ENCODE measurements around the gene SMC3. TPM values are rescaled to one million over a fixed set of nuclear protein-coding genes. Genes with fewer than 3 reads are reported as not detected.
A peak's percentile ranks its signal among the peaks of the same experiment; 100 is the strongest.
"Not testable (repeated sequence)": the region's sequence is repeated elsewhere in the genome, so short reads cannot be mapped to it uniquely, and the experiment has no call there.

SMC3 gene
- total RNA-seq, 1 donor from 2014 or later: 53.6 TPM

GRCh38 chr10:110529596-110530011 lies 37.9 kb upstream of the SMC3 start:
- peaks cover 2% of the 10 kb centered on the region for H3K4me1 Mint-ChIP-seq (ENCODE audit: low read depth, unreplicated experiment)
- no peak for DNase-seq
- H3K36me3 Mint-ChIP-seq (ENCODE audit: unreplicated experiment): no peaks in the 10 kb centered on the region
- peak overlapping the region; percentile 25 for H3K4me3 Mint-ChIP-seq (ENCODE audit: unreplicated experiment)
- no peaks in the 10 kb centered on the region for H3K9me3 Mint-ChIP-seq (ENCODE audit: unreplicated experiment)
- no peak for TF ChIP-seq CTCF (IDR thresholded peaks at IDR 0.05; ENCODE audit: partially characterized antibody, unreplicated experiment)
- no peak overlapping the region for H3K27ac Mint-ChIP-seq (ENCODE audit: unreplicated experiment)
- peaks cover 2% of the 10 kb centered on the region for H3K27me3 Mint-ChIP-seq (ENCODE audit: unreplicated experiment)

- Mint-ChIP-seq H3K4me3 (ENCODE audit: unreplicated experiment) (no peak overlapping the region), H3K4me1 (ENCODE audit: low read depth, unreplicated experiment) (peaks cover 2% of the 10 kb centered on the region), H3K9me3 (ENCODE audit: unreplicated experiment) (no peaks in the 10 kb centered on the region), H3K27me3 (ENCODE audit: unreplicated experiment) (peaks cover 2% of the 10 kb centered on the region), H3K27ac (ENCODE audit: unreplicated experiment) (no peak overlapping the region), H3K36me3 (ENCODE audit: unreplicated experiment) (no peaks in the 10 kb centered on the region)
- DNase-seq: peak; percentile 55
- TF ChIP-seq CTCF (IDR thresholded peaks at IDR 0.05; ENCODE audit: partially characterized antibody, unreplicated experiment): no peak
Measured at GRCh38 chr10:110530131-110530831, 37.2 kb upstream of the SMC3 start.

- H3K27ac Mint-ChIP-seq (ENCODE audit: unreplicated experiment): no peak overlapping the region
- no peaks in the 10 kb centered on the region for H3K9me3 Mint-ChIP-seq (ENCODE audit: unreplicated experiment)
- H3K4me3 Mint-ChIP-seq (ENCODE audit: unreplicated experiment): no peak overlapping the region
- peaks cover 2% of the 10 kb centered on the region for H3K27me3 Mint-ChIP-seq (ENCODE audit: unreplicated experiment)
- TF ChIP-seq CTCF (IDR thresholded peaks at IDR 0.05; ENCODE audit: partially characterized antibody, unreplicated experiment): no peak
- H3K4me1 Mint-ChIP-seq (ENCODE audit: low read depth, unreplicated experiment): no peaks in the 10 kb centered on the region
- no peak for DNase-seq
- H3K36me3 Mint-ChIP-seq (ENCODE audit: unreplicated experiment): no peaks in the 10 kb centered on the region
Measured at GRCh38 chr10:110531687-110532086, 35.8 kb upstream of the SMC3 start.

- H3K4me3 Mint-ChIP-seq (ENCODE audit: unreplicated experiment); H3K9me3 Mint-ChIP-seq (ENCODE audit: unreplicated experiment); H3K4me1 Mint-ChIP-seq (ENCODE audit: low read depth, unreplicated experiment); H3K36me3 Mint-ChIP-seq (ENCODE audit: unreplicated experiment); H3K27ac Mint-ChIP-seq (ENCODE audit: unreplicated experiment); H3K27me3 Mint-ChIP-seq (ENCODE audit: unreplicated experiment); DNase-seq: not testable (repeated sequence)
Measured at GRCh38 chr10:110532628-110533027, 34.9 kb upstream of the SMC3 start.

- Mint-ChIP-seq H3K36me3 (ENCODE audit: unreplicated experiment) (no peaks in the 10 kb centered on the region), H3K9me3 (ENCODE audit: unreplicated experiment) (no peaks in the 10 kb centered on the region), H3K27me3 (ENCODE audit: unreplicated experiment) (peaks cover 2% of the 10 kb centered on the region), H3K4me3 (ENCODE audit: unreplicated experiment) (no peak overlapping the region), H3K27ac (ENCODE audit: unreplicated experiment) (no peak overlapping the region), H3K4me1 (ENCODE audit: low read depth, unreplicated experiment) (no peaks in the 10 kb centered on the region)
- TF ChIP-seq CTCF (IDR thresholded peaks at IDR 0.05; ENCODE audit: partially characterized antibody, unreplicated experiment): no peak
- DNase-seq: no peak
Measured at GRCh38 chr10:110533149-110533548, 34.3 kb upstream of the SMC3 start.
